ENCODE data around the gene ACE2. TPM values are rescaled to one million over a fixed set of nuclear protein-coding genes. Genes with fewer than 3 reads are reported as not detected.

ACE2 gene
- total and polyA plus RNA-seq, 2 of the 8 experiments (the other 6 are each of a cell fraction or from before 2014, with no cell fraction given): 0.06 TPM; not detected in 1

- Histone ChIP-seq H3K27me3 (replicated peaks in 1 of 4; ENCODE audit: control insufficient read depth in 3 of 4, extremely low read depth in 1 of 4, insufficient read depth in 3 of 4, low read length in 3 of 4) (no peaks in the 10 kb centered on the region), H3K79me1 (ENCODE audit: low read depth, low read length) (no peaks in the 10 kb centered on the region), H3K9me3 (ENCODE audit: insufficient read depth in 2 of 2, low read depth in 1 of 2, low read length in 1 of 2) (no peaks in the 10 kb centered on the region), H3K56ac (replicated peaks; ENCODE audit: insufficient read length, low read depth, low read length) (no peak overlapping the region), H4K8ac (ENCODE audit: extremely low read depth, insufficient read depth, low read length) (no peak overlapping the region), H3K18ac (ENCODE audit: extremely low read depth, low read length) (no peak overlapping the region), H2BK20ac (ENCODE audit: low read length) (no peak overlapping the region), H2BK15ac (ENCODE audit: low read length) (no peak overlapping the region), H2BK12ac (ENCODE audit: low read depth, low read length) (no peak overlapping the region), H3K23ac (ENCODE audit: insufficient read length) (no peak overlapping the region), H3K27ac (ENCODE audit: low read depth, low read length) (no peak overlapping the region), H2BK5ac (ENCODE audit: low read depth, low read length) (no peak overlapping the region), H4K20me1 (replicated peaks in 1 of 2; ENCODE audit: control insufficient read depth in 1 of 2, insufficient read depth in 2 of 2, low read length in 2 of 2) (no peaks in the 10 kb centered on the region), H3K14ac (ENCODE audit: insufficient read length) (no peak overlapping the region), H3K23me2 (ENCODE audit: low read depth, low read length) (no peaks in the 10 kb centered on the region), H3K4me1 (replicated peaks in 1 of 4; ENCODE audit: control insufficient read depth in 3 of 4, insufficient read depth in 4 of 4, low read length in 3 of 4) (no peaks in the 10 kb centered on the region), H3K4ac (replicated peaks; ENCODE audit: insufficient read length, low read depth, low read length) (no peak overlapping the region), H2AK5ac (ENCODE audit: low read depth, low read length) (no peak overlapping the region), H2BK120ac (replicated peaks; ENCODE audit: low read depth, low read length) (no peak overlapping the region), H3K4me2 (ENCODE audit: insufficient read depth in 1 of 2, low read depth in 2 of 2, low read length in 2 of 2) (no peak overlapping the region), H4K91ac (replicated peaks; ENCODE audit: insufficient read length, low read length) (no peak overlapping the region), H2AFZ (ENCODE audit: low read length) (no peak overlapping the region), H4K5ac (ENCODE audit: insufficient read length, low read depth, low read length) (no peak overlapping the region), H3K79me2 (ENCODE audit: control insufficient read depth in 1 of 2, insufficient read depth in 2 of 2, low read length in 2 of 2) (no peaks in the 10 kb centered on the region), H3K9ac (replicated peaks in 1 of 4; ENCODE audit: extremely low read depth in 1 of 4, low read depth in 3 of 4, low read length in 3 of 4) (no peak overlapping the region), H3K36me3 (ENCODE audit: control insufficient read depth in 2 of 4, insufficient read depth in 4 of 4, low read length in 3 of 4) (no peaks in the 10 kb centered on the region), H3K4me3 (ENCODE audit: extremely low read depth in 1 of 4, insufficient read depth in 2 of 4, low read depth in 3 of 4, low read length in 4 of 4) (no peak overlapping the region)
- ChIA-PET CTCF (ENCODE audit: partially characterized antibody) (no interaction called here), POLR2A (ENCODE audit: partially characterized antibody) (no interaction called here)
- FAIRE-seq (no peak), DNase-seq (ENCODE audit: low read depth in 1 of 2, low spot score in 2 of 2) (no peak)
- WGBS, 2 experiments (ENCODE audit: extremely low coverage in 1 of 2, insufficient coverage in 1 of 2, insufficient read length in 1 of 2, insufficient replicate concordance in 2 of 2, low coverage in 1 of 2, low lambda C conversion rate in 2 of 2, missing lambda C conversion rate in 1 of 2): 95% methylated on average over 3 of the region's 3 CpGs; no CpG with 5 or more reads in 1 of the 2 experiments
- no peak for TF ChIP-seq ATF3 (IDR thresholded peaks at IDR 0.05; ENCODE audit: insufficient read depth, low read depth, low read length)
- no peak for TF ChIP-seq CTBP2 (IDR thresholded peaks at IDR 0.05; ENCODE audit: borderline replicate concordance, insufficient read depth, insufficient read length, low read length)
- TF ChIP-seq CBX5 (IDR thresholded peaks at IDR 0.05; ENCODE audit: low read depth, low read length): no peak
- TF ChIP-seq MAFK (IDR thresholded peaks at IDR 0.05; ENCODE audit: low read depth, low read length): no peak
- TF ChIP-seq FOSL1 (IDR thresholded peaks at IDR 0.05; ENCODE audit: insufficient read depth, low read depth, low read length): no peak
- no peak for TF ChIP-seq GTF2F1 (IDR thresholded peaks at IDR 0.05; ENCODE audit: borderline replicate concordance, low read depth, low read length)
- no peak for TF ChIP-seq SP4 (IDR thresholded peaks at IDR 0.05; ENCODE audit: low read length)
Observed at GRCh38 chrX:15522464-15522863, 78.3 kb downstream of the ACE2 start.
